Right lung (tissue), 5 donors: ENCODE data around the gene CREBZF. TPM values are rescaled to one million over a fixed set of nuclear protein-coding genes. Genes with fewer than 3 reads are reported as not detected.
"Not testable (repeated sequence)": the region's sequence is repeated elsewhere in the genome, so short reads cannot be mapped to it uniquely, and the experiment has no call there.

Experiments
- DNase-seq, 2 donors: peaks; one replicate each; pipeline ENCODE4 v3.0.0-alpha.2; 2013
- polyA plus RNA-seq, 5 donors: library from polyadenylated mRNA; unstranded; fragments of 120-200 nt; gene quantifications; one replicate each; pipeline versions ENCODE4 v1.2.1 to v1.2.3, GENCODE V29; 2013; ENCODE audit warnings: inconsistent platforms in 1 of 5, low replicate concordance in 1 of 5; ENCODE audit not compliant: insufficient read length in 5 of 5, insufficient read depth in 1 of 5

The CREBZF gene
- polyA plus RNA-seq, 5 donors, result 96.4 to 153 (median 122) TPM

DNA sequence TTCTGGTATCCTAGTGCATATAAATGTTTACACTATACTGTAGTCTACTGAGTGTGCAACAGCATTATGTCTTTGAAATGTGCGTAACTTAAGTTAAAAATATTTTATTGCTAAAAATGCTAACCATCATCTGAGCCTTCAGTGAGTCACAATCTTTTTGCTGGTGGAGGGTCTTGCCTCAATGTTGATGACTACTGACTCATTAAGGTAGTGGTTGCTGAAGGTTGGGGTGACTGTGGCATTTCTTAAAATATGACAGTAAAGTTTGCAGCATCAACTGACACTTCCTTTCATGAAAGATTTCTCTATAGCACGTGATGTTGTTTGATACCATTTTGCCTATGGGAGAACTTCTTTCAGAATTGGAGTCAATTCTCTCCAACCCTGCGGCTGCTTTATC, 8.5 kb upstream of the CREBZF start:
- DNase-seq, result no peak

DNA sequence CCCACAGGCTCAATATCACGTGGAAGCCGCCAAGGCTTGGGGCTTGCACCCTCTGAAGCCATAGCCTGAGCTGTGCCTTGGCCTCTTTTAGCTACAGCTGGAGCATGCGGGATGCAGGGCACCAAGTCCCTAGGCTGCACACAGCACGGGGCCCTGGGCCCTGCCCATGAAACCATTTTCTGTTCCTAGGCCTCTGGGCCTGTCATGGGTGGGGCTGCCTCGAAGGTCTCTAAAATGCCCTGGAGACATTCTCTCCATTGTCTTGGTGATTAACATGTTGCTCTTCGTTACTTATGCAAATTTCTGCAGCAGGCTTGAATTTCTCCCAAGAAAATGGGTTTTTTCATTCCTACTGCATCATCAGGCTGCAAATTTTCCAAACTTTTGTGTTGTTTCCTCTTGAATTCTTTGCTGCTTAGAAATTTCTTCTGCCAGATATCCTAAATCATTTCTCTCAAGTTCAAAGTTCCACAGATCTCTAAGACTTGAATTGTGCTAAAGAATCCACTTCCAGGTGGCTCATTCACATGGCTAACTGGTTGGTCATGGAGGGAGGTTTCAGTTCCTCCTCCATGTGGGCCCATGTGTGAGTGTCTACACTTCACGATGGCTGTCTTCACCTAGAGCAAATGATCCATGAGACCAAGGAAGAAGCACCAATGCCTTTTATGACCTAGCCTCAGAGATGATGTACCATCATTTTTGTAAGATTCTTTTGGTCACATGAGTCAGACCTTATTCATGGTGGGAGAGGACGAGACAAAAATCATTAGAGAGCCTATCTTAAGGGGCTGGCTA, 7.4 kb upstream of the CREBZF start:
- no peak for DNase-seq

DNA sequence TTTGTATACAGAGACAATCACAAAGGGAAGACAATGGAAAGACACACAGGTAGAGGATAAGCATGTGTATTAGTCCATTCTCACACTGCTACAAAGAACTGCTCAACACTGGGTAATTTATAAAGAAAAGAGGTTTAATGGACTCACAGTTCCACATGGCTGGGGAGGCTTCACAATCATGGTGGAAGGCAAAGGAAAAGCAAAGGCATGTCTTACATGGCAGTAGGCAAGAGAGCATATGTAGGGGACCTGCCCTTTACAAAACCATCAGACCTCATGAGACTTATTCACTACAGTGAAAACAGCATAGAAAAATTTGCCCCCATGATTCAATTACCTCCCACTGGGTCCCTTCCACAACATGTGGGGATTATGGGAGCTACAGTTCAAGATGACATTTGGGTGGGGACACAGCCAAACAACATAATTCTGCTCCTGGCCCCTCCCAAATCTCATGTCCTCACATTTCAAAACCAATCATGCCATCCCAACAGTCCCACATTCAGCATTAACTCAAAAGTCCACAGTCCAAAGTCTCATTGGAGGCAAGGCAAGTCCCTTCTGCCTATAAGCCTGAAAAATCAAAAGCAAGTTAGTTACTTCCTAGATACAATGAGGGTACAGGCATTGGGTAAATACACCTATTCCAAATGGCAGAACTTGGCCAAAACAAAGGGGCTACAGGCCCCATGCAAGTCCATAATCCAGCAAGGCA, 6.2 kb upstream of the CREBZF start:
- DNase-seq, result not testable (repeated sequence)

DNA sequence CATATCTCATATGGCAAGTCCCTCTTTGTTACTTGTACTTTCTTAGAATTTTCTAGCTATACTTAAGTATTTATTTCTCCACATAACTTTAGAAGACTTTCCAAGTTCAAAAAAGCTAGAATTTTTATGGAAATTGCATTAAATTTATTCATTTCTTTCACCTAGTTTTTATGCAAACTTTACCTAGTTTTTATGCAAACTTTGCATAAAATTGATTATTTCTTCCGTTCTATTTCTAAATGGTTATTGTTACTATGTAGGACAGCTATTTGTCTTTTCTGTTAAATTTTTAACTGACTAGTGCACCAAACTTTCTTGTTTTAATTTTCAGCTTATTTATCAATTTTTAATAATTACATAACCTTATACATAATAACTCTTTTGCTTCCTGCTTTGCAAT, 3.2 kb upstream of the CREBZF start:
- DNase-seq, result no peak

DNA sequence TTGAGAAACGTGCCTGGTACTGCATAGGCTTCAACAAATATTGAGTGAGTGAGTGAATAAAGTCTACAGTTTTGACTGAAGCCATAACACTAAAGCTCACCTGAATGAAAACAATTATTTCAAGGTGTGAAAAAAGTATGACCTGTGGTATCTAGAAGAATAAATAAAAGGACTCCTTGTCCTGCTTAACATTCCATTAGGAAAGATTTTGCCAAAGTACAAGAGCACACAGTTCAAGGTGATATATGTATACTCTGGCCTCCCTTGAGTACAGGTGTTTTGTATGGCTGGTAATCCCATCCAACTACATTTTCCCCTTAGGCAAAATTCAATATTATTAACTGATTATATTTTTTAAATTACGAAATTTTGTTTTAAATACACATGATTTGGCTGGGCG, 1.8 kb upstream of the CREBZF start:
- no peak for DNase-seq

DNA sequence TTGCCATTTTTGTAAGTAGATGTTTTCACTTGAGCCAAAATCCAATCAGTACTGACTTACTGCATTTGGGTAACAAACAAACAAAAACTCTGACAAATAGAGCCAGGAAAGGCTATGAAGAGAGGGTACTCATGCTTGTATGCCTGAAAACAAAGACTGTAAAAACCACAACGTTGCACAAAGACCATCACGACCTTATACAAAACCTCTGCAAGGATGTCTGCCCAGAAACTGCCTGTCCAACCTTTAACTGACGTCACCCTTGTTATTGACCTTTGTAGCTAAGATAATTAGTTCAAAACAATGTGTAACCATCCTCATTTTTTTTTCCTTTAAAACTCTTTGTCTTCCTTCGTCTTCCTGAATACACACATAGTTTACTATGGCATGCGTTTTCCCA, 804 bp upstream of the CREBZF start:
- DNase-seq, result no peak

DNA sequence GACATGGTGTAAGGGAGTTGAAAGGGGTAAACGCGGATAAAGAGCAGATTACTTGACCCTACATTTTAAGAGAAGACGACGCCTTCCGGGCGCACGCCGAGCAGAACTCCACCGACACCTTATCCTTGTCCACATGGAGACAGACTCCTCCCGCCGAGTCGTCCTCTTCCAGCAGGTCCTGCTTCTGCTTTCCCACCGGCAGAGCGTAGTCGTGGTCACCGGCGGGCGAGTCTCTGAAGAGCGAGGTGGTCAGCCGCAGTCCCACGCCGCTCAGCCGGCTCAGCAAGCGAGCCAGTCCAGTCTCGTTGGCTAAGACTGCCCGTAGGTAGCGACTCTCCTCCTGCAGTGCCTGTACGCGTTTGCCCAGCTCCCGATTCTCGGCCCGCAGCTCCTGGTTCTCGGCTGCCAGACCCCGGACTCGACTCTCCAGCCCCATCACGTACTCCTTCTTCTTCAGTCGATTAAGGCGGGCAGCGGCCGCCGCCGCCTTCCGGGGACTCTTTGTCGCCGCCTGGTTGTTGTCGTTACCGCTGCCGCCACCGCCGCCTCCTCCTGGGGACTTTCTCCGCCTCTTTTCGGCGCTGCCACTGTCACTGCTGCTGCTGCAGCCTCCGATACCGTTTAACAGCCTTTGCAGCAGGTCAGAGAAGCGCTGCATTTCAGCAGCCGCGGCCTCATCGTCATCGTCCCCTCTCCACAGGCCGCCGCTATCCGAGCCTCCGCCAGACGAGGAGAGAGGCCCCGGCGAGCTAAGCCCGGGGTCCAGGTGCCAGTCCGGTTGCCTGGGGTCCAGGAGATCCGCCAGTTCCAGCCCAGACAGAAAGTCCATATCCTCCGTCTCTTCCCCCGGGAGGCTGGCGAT, 945 bp downstream of the CREBZF start:
- peak; percentile 77 to 79 for DNase-seq

DNA sequence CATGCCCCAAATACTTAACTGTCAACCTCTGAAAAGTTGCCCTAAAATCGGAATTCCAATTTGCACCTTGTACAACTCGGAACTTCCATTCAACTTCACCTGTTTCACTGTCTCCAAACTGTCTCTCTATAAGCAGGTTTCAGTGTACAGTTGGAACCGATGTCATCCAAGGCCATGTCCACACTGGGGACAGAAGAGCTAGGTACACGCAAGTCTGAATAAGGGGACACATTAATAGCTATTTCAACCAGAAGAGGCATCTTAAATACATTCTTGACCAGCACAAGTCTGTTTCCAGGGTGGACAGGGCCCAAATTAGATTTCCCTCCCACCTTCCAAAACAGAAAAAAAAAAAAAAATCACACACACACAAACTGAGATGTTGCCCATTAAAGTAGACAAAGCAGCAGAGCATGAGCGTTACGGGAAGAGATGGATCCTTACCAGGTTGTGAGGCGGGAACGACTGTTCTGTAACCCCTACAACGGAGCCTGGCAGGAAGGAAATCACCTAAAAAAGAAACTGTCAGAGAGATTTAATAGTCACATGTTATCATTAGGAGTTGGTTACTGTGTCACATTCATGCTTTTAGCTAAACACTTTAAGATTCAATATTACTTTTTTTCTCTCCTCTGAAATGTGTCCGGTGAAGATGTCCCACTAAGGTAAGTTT, 1.7 kb downstream of the CREBZF start:
- DNase-seq, result no peak

DNA sequence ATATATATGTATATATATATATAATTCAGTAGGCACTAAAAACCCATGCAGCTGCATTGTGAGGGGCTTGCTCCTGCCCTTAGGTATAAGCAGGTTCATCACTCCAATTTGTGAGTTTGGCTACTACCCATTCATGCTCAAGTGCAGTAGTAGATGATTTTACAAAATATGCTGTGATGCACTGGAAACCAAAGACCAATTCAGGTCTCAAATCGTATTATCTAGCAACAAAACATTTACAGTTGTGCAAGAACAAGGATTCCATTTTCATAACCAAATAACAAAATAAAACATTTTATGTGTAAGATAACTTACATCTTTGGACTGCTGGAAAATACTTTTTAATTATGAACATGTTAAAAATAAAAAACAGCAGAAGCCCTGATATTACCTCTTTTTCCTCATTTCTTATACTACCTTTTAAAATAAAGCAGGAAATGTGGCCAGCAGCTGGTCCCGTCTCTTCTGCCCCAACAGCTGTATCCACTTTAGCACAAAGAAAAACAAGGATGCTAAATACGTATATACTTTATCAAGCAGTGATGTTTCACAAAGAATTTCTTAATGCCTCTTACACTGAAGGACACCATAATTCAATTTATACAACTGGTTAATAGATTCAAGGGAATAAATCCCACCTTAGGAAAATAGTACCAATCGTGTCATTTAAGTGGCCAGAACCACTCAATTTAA, 2.8 kb downstream of the CREBZF start:
- DNase-seq, result no peak

DNA sequence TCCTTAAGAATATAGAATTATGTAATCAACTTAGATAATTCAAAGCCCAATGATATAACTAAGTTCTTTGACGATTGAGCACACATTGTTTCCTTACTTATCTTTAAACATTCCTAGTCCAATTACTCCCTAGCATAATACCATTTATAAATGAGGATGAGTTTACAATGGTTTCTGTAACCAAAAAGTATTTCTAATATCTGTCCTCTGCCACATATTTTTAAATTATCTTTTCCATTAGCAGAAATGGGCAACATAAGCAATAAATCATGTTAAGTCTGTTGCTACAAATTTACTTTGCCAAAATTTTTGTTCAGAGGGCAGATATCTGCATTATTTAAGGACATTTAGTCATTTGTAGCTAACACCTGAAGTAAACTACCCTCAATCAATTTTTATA, 6.7 kb downstream of the CREBZF start:
- DNase-seq, result no peak

DNA sequence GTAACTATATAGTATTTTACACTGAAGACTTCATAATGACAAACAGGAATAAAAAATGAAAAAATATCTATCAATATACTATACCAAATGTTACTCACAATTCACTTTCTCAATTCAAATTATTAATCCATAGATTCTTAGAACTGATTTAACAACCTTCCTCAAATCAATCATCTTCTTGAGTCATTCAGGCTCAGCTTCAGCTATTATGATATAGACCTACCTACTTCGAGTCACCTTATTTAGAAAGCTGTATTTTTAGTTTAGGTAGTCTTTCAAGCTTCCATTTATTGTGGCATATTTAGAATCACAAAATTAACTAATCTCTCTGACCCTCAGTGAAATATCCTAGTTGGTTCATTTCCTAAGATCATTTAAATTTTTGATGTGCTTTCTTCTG, 8.2 kb downstream of the CREBZF start:
- no peak for DNase-seq

DNA sequence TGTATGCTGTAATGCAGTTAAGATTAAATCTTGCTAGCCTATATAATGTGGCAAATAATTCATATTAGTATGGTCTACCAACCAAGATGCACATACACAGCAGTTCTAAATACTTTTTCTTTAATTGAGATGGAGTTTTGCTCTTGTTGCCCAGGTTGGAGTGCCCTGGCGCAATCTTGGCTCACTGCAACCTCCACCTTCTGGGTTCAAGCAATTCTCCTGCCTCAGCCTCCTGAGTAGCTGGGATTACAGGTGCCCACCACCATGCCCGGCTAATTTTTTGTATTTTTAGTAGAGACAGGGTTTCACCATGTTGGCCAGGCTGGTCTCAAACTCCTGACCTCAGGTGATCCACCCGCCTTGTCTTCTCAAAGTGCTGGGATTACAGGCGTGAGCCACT, 10.6 kb downstream of the CREBZF start:
- DNase-seq, result not testable (repeated sequence)

DNA sequence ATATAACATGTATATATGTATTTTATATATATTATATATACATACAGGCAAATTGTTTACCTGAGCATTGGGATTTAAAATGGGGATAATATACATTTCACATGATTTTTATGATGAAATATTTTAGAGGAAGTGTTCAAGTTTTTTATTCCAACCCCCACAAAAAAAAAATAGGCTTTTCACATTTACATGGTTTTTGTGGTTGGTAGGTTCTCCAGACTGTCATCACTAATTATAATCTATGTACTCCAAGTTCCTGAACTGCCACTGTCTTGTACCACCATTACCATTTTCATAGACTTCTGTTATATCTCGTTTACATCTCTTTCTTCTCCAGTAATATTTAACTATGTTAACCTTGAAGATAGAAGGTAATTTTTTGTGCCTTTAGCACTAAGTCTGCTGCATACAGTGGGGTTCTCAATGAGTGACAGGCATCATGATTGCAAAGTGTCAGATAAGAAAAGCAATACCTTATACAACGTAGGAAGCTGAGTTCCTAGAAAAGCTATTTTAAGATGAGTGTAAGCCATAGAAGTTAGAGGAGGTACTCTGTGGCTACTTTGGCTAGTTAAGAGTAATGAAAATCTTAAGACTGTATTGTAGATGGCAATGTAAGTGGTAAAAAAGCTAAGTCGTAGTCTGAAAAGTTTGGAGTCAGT, 12.0 kb downstream of the CREBZF start:
- no peak for DNase-seq

DNA sequence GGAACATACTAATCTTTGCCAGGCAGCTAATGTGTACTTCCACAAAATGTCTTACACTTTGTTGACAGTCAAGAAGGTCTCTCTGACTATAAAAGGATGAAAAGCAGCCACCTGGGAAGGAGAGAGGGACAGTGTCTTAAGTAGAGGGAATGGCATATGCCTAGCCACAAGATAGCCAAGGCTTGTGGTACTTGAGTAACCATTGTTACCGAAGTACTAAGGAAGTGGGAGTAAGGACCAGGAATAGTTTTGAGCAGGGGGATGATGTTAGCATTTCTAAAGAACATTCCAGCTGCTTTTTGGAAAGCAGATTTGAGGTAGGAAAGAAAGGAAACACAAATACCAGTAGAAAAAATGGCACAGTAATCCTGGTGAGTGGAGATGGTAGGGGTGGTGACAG, 13.8 kb downstream of the CREBZF start:
- no peak for DNase-seq

DNA sequence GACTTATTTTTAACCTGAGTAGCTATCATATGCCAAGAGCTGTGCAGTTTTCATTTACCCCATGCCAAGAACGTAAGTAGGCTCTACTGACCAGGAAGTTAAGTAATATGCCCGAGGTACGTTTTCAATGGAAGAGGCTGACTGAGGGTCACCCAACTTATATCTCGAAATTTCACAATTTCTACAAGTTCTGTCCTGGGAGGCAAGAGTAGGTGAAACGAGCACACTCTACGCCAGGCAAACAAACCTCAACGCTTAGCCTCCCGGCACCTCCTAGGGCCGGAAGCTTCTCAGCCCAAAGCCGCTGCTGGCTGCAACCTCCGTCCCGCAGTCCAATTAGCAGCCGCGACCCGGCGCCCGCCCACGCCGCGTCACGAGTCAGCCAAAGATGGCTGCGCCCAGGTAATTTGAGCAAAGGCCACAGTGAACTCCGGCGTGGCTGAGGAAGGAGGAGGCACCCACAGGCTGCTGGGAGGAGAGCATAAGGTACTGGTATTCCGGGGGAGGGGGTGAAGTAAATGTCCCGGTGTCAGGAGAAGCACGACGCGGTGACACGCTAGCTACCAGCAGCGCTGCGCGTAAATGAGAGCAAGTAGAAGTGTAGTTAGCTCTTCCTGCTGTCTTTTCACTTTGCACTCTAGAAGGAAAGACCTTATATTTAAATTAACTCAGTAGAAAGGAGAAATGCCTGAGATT, 17.2 kb downstream of the CREBZF start, which contains the start of gene TMEM126A:
TSS of gene TMEM126A (plus strand) at position 364 of the 696 bp plus-strand sequence. CDS start 2,289 bp downstream, outside the sequence.
- DNase-seq, result peak; percentile 88 to 89

DNA sequence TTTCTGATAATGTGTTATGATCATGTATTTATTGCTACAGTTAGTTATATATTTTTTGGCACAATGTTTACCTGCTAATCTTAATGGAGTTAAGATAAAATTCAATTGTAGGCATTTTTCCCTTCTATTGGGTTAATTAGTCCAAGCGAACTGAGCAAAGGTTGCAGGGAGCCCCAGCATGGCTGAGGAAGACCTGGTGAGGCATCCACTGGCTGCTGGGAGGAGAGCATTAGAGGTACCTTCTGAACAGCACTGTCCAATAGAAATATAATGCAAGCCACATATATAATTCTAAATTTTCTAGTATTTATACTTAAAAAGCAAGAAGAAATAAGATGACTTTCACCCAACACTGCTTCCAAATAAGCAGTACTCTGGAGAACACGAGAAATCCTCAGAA, 17.9 kb downstream of the CREBZF start:
- no peak for DNase-seq

DNA sequence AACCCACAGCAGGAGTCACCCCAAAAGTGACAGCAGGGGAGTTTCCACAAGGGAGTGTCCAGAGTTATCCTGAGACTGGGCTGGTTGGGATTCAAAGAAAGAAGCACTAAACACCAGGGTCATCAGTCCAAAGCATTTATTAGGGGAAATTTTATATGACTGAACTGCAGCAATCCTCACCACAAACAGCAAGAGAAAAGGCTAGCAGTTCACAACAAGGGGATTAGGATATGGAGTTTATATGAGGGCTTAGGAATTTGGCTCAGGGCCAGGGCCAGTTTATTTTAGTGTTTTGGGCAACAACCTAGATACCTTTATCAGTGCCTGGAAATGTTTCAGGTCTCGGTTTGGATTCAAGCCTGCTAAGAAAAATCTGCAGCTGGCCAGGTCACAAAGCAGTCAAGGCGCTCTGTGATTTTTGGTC, 21.7 kb downstream of the CREBZF start:
- no peak for DNase-seq

DNA sequence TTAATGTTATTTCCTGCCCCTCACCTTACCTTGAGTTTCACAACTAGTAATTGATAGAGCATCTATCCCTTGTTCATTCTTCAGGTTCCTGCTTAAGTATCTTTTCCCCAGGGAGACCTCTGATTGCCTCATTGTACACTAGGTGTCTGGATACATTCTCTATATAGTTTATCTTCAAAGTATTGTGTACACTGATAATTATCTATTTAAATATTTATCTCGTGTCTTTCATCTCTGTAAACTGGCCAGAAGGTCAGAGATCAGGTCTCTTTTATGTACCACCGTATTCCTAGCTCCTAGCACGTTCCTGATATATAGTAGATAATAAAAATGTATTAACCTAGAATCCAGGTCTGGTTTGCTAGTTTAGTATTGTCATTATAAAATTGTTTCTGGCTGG, 30.2 kb downstream of the CREBZF start:
- no peak for DNase-seq

DNA sequence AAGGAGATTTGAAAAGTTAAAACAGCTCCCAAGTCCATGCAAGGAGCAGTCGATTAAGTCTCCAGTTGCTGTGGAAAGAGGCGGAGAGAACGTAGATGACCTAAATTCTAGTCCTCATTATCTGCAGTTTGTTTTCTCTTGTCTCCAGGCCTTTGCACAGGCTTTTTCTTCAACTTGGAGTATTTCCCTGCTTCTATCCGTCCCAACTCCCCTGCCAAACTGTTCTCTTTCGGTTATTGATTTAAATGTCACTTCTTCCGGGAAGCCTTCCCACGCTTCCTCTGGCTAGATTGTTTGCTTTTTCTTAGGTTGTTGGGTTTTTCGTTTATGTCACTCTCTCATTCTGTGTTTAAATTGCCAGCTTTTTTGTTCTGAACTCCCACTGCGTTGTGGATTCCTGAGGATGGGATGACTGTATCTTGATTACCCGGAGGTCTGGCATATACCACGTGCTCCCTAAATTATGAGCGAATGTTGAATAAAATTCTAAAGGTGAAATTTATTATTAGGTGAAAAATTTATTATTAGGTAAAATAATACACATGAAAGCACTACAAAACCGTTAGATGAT, 36.1 kb downstream of the CREBZF start:
- no peak for DNase-seq
